IPS DF 4.7 (cell line): Measurements from ENCODE around the gene GADD45B.
"Not testable (repeated sequence)": the region's sequence is repeated elsewhere in the genome, so short reads cannot be mapped to it uniquely, and the experiment has no call there.

Source experiments
- DNase-seq: peaks from one replicate; pipeline ENCODE4 v3.0.0-alpha.2; 2013; ENCODE audit warnings: low spot score; ENCODE audit errors: extremely low read depth

GADD45B gene

DNA sequence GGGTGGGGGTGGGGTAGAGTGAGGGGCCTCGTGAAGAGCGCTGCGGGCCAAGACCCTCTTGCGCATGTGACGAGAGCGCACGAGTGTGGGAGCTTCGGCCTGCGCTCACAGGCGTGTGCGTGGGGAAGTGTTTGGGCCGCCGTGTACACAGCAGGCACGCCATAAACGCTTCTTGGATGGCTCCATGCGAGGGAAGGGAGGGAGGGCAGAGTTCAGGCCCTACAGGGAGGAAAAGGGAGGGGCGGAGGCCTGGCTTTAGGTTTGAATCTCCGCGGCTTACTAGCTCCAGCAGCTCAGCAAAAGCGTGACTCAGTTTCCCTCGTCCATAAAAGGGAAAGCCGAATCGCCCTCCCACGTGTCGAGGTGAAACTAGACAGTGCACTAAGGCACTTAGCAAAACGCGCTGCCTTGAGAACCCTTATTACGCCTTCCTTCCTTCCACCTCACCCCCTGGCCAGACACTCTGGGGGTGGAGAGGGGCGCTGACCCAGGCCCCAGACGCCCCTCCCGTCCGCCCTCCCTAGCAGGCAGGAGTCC is 12.5 kb downstream of the GADD45B start:
- DNase-seq: no peak

DNA sequence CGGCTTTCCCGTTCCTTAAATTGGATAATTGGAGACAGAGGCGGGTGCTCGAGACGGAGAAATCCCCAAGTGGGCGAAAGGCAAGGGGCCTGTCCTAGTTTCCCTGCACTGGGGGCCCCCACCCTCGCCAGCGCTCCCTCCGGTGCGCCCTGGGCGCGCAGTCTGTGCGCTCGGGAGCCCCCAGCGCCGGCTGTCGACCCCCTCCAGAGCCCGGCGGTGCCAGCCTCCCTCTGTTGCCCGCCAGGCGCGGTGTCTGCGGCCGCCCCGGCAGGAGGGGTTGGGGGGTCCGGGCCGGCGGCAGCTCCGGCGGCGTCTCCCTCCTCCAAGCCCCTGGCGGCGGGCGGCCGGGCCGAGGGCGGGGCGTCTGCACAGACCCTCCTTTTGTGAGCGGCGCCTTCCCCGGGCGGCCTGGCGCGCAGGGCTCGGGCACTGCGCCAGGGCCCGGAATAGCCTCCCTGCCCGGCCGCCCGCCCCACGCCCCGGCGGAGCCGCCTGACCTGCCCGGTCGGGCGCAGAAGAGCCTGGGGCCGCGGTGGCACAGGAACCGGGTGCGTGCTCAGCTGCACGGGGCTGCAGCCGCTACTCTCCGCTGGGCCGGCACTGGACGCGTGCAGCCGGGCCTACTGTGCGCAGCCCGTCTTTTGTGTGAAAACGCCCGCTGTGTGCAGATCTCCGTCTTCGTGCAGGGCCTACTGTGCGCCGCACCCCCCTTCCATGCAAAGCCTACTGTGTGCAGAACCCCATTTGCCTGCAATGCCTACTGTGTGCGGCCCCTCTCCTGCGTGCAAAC is 13.2 kb downstream of the GADD45B start:
- DNase-seq: no peak

DNA sequence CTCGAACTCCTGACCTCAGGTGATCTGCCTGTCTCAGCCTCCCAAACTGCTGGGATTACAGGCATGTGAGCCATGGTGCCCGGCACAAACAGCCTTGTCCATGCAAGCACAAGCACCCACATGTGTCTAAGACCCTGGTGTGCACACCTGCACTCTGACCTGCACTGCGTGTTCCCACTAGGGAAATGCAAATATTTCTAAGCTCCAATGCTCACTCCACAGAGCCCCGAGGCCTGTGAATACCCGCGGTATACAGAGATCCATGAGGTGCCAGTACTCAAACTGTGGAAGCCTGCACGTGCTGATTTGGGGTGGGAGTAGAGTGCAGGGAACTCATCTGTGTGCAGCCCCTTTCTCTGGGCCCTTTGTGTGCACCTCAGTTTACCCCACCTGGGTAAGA is 14.7 kb downstream of the GADD45B start:
- DNase-seq: no peak

- DNase-seq: no peak
Observed at GRCh38 chr19:2491130-2491801, 15.3 kb downstream of the GADD45B start.

DNA sequence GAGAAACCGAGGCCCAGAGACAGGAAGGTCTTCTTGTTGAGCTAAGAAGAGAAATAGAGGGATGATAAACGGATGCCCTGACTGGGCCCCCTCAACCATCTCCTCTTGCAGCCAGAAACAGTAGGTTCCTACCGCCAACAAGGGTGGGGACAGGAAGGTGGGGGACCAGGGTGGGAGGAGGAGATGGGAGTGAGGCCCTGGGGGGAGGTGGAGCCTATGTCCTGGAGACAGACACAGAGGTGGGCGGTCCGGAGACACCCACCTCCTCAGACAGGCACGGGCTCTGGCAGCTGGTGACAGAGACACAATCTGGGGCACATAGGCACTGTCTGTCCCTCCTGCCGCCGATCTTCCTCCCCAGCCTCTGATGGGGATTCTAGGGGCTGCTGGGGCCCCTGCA is 16.9 kb downstream of the GADD45B start:
- no peak for DNase-seq

DNA sequence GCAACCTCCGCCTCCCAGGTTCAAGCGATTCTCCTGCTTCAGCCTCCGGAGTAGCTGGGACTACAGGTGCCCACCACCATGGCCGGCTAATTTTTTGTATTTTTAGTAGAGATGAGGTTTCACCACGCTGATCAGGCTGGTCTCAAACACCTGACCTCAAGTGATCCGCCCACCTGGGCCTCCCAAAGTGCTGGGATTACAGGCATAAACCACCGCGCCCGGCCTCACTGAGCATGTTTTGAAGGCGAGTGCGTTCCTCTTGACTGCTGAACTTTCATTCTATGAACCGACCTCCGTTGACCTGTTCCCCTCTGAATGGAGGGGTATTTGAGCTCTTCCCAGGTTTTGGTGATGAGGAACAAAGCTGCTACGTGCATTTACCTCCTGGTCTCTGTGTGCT is 17.5 kb downstream of the GADD45B start:
- DNase-seq: not testable (repeated sequence)

- no peak for DNase-seq
Observed at GRCh38 chr19:2494084-2494446, 18.1 kb downstream of the GADD45B start.

GRCh38 chr19:2494447-2495129 is 18.7 kb downstream of the GADD45B start:
- DNase-seq: no peak

DNA sequence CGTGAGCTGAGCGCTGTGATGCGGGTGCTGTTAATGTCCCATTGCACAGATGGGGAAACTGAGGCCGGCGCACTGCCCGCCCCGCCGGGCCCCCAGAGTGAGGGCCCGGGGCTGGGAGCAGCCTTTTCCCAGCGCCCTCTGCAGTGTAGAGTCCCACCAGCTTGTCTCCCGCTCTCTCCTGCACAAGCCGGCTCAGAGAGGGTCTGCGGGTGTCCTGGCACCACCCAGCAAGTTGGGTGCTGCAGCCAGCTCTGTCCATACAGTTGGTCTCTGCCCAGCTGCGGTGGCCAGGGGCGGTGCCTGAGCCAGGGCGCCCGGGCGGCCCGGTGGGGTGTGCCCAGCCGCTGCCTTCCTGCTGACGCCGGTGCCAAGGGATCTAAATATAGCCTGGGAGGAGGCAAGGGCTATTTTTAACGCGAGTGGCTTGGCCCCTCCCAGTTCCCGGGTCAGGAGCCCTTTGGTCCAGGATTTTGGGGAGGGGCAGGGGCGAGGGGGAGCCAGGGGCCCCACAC is 19.3 kb downstream of the GADD45B start:
- DNase-seq: no peak

- no peak for DNase-seq
Observed at GRCh38 chr19:2495651-2496316, 19.9 kb downstream of the GADD45B start.

DNA sequence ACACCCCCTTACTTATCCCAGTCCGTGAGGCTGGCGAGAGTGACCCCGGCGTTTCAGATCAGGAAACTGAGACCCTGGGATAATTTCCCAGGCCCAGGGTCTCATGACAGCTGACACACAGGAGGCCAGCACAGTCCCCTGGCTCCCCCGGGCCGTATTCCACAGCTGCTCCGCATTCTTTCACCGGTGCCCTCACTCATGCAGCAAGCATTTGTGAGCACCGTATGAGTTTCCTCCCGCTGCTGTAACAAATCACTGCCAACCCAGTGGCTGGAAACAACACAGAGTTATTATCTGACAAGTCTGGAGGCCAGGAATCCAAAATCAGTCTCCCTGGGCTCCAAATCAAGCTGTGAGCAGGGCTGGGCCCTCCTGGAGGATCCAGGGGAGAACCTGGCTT is 21.3 kb downstream of the GADD45B start:
- no peak for DNase-seq

DNA sequence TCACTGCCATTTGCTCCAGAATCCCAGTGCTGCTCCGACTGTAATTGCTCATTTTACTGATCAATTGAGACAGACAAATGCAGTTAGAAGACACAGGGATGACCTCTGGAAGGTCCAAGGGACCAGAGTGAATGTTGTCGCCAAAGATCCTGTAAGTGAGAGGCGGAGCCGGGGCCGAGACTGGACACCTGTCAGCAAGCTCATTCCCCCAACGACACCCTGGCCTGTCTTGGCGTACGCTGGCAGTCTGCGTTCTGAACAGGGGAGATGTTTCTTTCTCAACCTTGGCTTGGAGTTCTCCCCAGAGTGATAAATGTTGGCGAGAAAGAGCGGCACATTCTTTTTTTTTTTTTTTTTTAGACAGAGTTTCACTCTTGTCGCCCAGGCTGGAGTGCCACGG is 24.2 kb downstream of the GADD45B start:
- DNase-seq: no peak

GRCh38 chr19:2500841-2501261 is 24.9 kb downstream of the GADD45B start:
- DNase-seq: no peak

DNA sequence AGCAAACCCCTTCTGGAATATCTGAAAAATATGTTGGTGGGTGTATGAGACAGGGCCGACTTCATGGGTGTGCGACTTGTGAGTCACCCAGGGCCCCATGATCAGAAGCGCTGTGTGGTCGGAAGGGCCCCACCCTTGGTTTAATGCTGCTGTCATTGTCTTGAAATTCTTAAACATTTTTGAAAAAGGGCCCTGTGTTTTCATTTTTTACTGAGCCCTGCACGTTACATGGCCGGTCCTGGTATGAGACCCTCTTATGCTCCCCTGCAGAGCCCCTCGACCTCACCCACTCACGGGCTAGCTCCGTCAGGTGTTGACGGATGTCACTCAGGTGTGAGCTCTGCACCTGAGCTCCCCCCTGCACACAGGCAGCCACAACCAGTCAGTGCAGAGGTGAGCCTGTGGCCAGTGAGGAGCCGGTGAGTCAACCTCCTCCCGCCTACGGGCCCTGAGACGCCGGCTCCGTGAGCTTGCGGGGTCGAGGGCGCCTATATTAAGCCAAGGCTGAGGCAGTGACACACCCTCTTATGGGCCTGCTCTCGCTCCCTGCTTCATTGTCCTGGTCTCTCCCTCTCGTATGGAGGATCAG is 27.7 kb downstream of the GADD45B start:
- no peak for DNase-seq

DNA sequence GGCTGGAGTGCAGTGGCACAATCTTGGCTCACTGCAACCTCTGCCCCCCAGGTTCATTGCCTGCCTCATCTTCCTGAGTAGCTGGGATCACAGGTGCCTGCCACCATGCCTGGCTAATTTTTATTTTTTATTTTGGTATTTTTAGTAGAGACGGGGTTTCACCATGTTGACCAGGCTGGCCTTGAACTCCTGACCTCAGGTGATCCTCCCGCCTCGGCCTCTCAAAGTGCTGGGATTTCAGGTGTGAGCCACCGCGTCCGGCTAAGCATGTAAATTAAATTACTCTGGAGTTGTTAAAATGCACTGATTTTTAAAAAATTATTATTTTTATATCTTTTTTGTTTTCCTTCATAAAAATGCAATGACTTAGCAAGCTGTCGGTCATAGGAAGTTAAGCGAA is 30.7 kb downstream of the GADD45B start:
- not testable (repeated sequence) for DNase-seq

GRCh38 chr19:2507109-2507508 is 31.2 kb downstream of the GADD45B start:
- no peak for DNase-seq

DNA sequence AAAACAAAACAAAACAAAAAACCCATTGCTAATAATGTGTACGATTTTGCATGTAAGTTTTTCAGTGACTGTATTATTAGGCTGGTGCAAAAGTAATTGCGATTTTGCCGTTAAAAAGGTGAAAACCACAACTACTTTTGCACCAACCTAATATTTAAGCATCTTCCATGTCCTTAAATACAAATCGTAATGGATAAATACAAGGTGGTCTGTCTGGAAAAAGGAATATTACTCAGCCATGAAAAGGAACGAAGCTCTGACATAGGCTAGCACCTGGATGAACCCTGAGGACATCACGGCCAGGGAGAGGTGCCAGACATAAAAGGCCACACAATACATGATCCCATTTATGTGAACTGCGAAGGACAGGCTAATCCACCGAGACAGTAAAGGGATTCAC is 33.2 kb downstream of the GADD45B start:
- no peak for DNase-seq

DNA sequence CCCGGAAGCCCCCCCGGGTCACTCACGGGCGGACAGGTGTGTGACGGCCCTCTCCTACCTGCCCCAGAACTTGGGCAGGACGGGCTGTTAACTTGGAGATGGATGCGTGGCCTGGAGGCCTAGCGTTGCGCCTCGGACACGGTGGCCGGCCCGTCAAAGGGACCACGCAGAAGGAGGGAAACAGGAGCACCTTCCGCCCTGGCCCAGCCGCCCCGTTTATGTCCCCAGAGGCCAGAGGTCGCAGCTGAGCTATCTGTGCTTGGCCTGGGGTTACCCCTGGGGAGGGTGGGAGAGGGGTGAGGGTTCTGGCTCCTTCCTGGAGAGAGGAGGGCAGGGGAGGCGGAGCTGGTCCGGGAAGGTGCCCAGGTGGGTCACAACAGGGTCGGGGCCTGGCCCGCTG is 35.6 kb downstream of the GADD45B start:
- DNase-seq: no peak

GRCh38 chr19:2511991-2512390 is 36.1 kb downstream of the GADD45B start:
- no peak for DNase-seq

DNA sequence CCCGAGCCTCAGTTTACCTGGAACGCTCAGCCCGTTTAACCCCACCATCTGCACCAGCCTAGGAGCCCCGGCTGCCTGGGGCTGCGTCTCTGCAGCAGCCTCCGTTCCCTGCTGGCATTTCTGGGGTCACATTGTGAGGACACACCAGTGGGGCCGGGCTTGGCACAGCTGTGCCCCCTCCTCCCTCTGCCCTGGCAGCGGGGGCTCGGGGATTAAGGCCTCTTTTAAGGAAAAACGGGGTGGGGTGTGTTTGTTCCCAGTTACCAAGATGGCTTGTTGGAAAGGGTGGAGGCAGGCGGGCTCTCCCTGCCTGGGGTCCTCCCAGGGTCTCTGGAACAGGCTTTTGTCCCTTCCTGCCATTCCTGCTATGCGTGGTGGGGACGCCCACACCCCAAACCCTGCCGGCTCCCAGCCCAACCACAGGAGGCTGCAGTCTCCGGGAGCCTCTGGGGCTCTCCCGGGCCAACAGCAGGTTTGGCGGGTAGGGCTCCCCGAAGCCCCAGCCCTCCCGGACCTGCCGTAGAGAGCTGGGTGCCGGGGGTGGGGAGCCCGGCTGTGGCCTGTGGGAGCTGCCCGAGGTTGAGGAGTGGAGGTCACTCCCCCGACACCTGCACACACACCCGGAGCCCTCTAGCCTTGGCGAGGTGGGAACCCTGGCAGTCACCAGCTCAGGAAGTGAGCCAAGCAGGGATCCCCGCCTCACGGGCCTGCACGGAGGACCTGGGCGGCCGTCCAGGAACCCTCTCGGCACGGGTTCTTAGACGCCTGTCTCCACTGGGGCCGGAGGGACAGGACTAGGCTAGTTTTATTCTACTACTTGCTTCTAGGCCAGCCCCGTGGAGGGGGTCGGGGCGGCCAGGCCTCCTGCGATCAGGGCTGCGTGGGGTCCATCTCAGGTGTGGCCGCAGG is 36.9 kb downstream of the GADD45B start:
- DNase-seq: no peak
